H1 (cell line): ENCODE data around the gene GCAT. TPM values are rescaled to one million over a fixed set of nuclear protein-coding genes. Genes with fewer than 3 reads are reported as not detected.

Experiments
- CTCF ChIA-PET: fragments of 300-600 bp; sonication (Branson Sonifier 250); formaldehyde crosslinking; loops from one replicate; lab custom pipeline; 2021; ENCODE audit not compliant: partially characterized antibody; lab: Charles Lee
- POLR2A ChIA-PET: fragments of 300-600 bp; sonication (Branson Sonifier 250); formaldehyde crosslinking; loops from one replicate; lab custom pipeline; 2021; ENCODE audit warnings: inconsistent platforms; ENCODE audit not compliant: partially characterized antibody; lab: Charles Lee
- DNase-seq, 2 experiments: peaks; one replicate each; pipeline versions ENCODE4 v3.0.0 to v3.0.0-alpha.2; 2010 to 2022; ENCODE audit warnings: low spot score in 2 of 2, low read depth in 1 of 2, mixed read lengths in 1 of 2
- FAIRE-seq: peaks from 2 replicates; lab custom pipeline; 2011; peaks lifted over from hg19 to GRCh38; lab: Jason Lieb, UNC
- H2AFZ ChIP-seq: 2 replicates; pipeline ENCODE4 v1.8.1; 2012; ENCODE audit warnings: low read length, inconsistent platforms
- H2AK5ac ChIP-seq: 2 replicates; pipeline ENCODE4 v1.6.1; 2013; ENCODE audit warnings: low read depth, low read length
- H2BK120ac ChIP-seq: replicated peaks from 2 replicates; pipeline ENCODE3; 2013; ENCODE audit warnings: low read depth, low read length, inconsistent platforms
- H2BK12ac ChIP-seq: 2 replicates; pipeline ENCODE4 v1.6.1; 2013; ENCODE audit warnings: low read depth, low read length
- H2BK15ac ChIP-seq: 2 replicates; pipeline ENCODE4 v1.6.1; 2013; ENCODE audit warnings: low read length
- H2BK20ac ChIP-seq: 2 replicates; pipeline ENCODE4 v1.6.1; 2013; ENCODE audit warnings: low read length
- H2BK5ac ChIP-seq: 2 replicates; pipeline ENCODE4 v1.6.1; 2013; ENCODE audit warnings: low read depth, low read length
- H3K14ac ChIP-seq: 2 replicates; pipeline ENCODE4 v1.6.1; 2013; ENCODE audit warnings: inconsistent platforms; ENCODE audit not compliant: insufficient read length
- H3K18ac ChIP-seq: 2 replicates; pipeline ENCODE4 v1.6.1; 2013; ENCODE audit warnings: low read length; ENCODE audit errors: extremely low read depth
- H3K23ac ChIP-seq: 2 replicates; pipeline ENCODE4 v1.6.1; 2013; ENCODE audit warnings: inconsistent platforms; ENCODE audit not compliant: insufficient read length
- H3K23me2 ChIP-seq: 2 replicates; pipeline ENCODE4 v1.6.1; 2013; ENCODE audit warnings: low read depth, low read length
- H3K27ac ChIP-seq: 2 replicates; pipeline ENCODE4 v1.6.1; 2011; ENCODE audit warnings: low read depth, low read length, inconsistent platforms
- H3K27me3 ChIP-seq, 4 experiments: replicated peaks in 1 of 4; 1 replicate in 1 of 4; 2 replicates in 3 of 4; pipeline versions ENCODE4 v1.6.1 to v1.8.1; 2011 to 2013; ENCODE audit warnings: low read length in 3 of 4, mild to moderate bottlenecking in 3 of 4, inconsistent platforms in 2 of 4, mixed read lengths in 2 of 4, moderate library complexity in 1 of 4; ENCODE audit not compliant: control insufficient read depth in 3 of 4, insufficient read depth in 3 of 4; ENCODE audit errors: extremely low read depth in 1 of 4
- H3K36me3 ChIP-seq, 4 experiments: 2 replicates each; pipeline versions ENCODE4 v1.6.1 to v1.8.1; 2011 to 2013; ENCODE audit warnings: mild to moderate bottlenecking in 4 of 4, low read length in 3 of 4, moderate library complexity in 2 of 4, control low read depth in 1 of 4, inconsistent platforms in 1 of 4; ENCODE audit not compliant: insufficient read depth in 4 of 4, control insufficient read depth in 2 of 4
- H3K4ac ChIP-seq: replicated peaks from 2 replicates; pipeline ENCODE3; 2013; ENCODE audit warnings: low read length, low read depth, mixed read lengths, inconsistent platforms; ENCODE audit not compliant: insufficient read length
- H3K4me1 ChIP-seq, 4 experiments: replicated peaks in 1 of 4; 1 replicate in 1 of 4; 2 replicates in 3 of 4; pipeline versions ENCODE4 v1.6.1 to v1.8.1; 2011 to 2013; ENCODE audit warnings: low read length in 3 of 4, inconsistent platforms in 2 of 4, mixed read lengths in 1 of 4; ENCODE audit not compliant: insufficient read depth in 4 of 4, control insufficient read depth in 3 of 4
- H3K4me2 ChIP-seq, 2 experiments: 2 replicates each; pipeline versions ENCODE4 v1.6.1 to v1.8.1; 2011 to 2013; ENCODE audit warnings: low read depth in 2 of 2, low read length in 2 of 2, control low read depth in 1 of 2, inconsistent platforms in 1 of 2, mild to moderate bottlenecking in 1 of 2; ENCODE audit not compliant: insufficient read depth in 1 of 2
- H3K4me3 ChIP-seq, 4 experiments: fragments of 200-600, 300-600 bp in 1 of 4; sonication (generic), shearing (Covaris generic), sonication (Bioruptor Twin) in 1 of 4; 2 replicates each; pipeline versions ENCODE4 v1.5.1 to v1.8.1; 2011 to 2016; ENCODE audit warnings: low read length in 4 of 4, low read depth in 3 of 4, control low read depth in 2 of 4, inconsistent platforms in 2 of 4, mild to moderate bottlenecking in 2 of 4, mixed read lengths in 1 of 4, moderate library complexity in 1 of 4; ENCODE audit not compliant: insufficient read depth in 2 of 4; ENCODE audit errors: extremely low read depth in 1 of 4
- H3K56ac ChIP-seq: replicated peaks from 2 replicates; pipeline ENCODE3; 2013; ENCODE audit warnings: low read depth, mild to moderate bottlenecking, mixed read lengths, low read length, inconsistent platforms; ENCODE audit not compliant: insufficient read length
- H3K79me1 ChIP-seq: 2 replicates; pipeline ENCODE4 v1.6.1; 2013; ENCODE audit warnings: low read depth, low read length, control low read depth
- H3K79me2 ChIP-seq, 2 experiments: 2 replicates each; pipeline versions ENCODE4 v1.6.1 to v1.8.1; 2012 to 2013; ENCODE audit warnings: low read length in 2 of 2, mild to moderate bottlenecking in 2 of 2, inconsistent platforms in 1 of 2; ENCODE audit not compliant: insufficient read depth in 2 of 2, control insufficient read depth in 1 of 2
- H3K9ac ChIP-seq, 4 experiments: replicated peaks in 1 of 4; 1 replicate in 1 of 4; 2 replicates in 3 of 4; pipeline versions ENCODE4 v1.6.1 to v1.8.1; 2011 to 2013; ENCODE audit warnings: low read depth in 3 of 4, low read length in 3 of 4, control low read depth in 2 of 4, mild to moderate bottlenecking in 2 of 4, moderate library complexity in 2 of 4, inconsistent platforms in 1 of 4; ENCODE audit errors: extremely low read depth in 1 of 4
- H3K9me3 ChIP-seq, 2 experiments: 2 replicates each; pipeline versions ENCODE4 v1.6.1 to v1.8.1; 2012 to 2013; ENCODE audit warnings: mild to moderate bottlenecking in 2 of 2, moderate library complexity in 2 of 2, control low read depth in 1 of 2, inconsistent platforms in 1 of 2, low read depth in 1 of 2, low read length in 1 of 2, mixed read lengths in 1 of 2; ENCODE audit not compliant: insufficient read depth in 2 of 2
- H4K20me1 ChIP-seq, 2 experiments: replicated peaks in 1 of 2; 2 replicates each; pipeline versions ENCODE3 to v1.8.1; 2011 to 2013; ENCODE audit warnings: inconsistent platforms in 2 of 2, low read length in 2 of 2, mild to moderate bottlenecking in 1 of 2; ENCODE audit not compliant: insufficient read depth in 2 of 2, control insufficient read depth in 1 of 2
- H4K5ac ChIP-seq: 2 replicates; pipeline ENCODE4 v1.6.1; 2013; ENCODE audit warnings: low read length, low read depth, mixed read lengths, inconsistent platforms; ENCODE audit not compliant: insufficient read length
- H4K8ac ChIP-seq: 2 replicates; pipeline ENCODE4 v1.8.0; 2013; ENCODE audit warnings: mild to moderate bottlenecking, moderate library complexity, low read length, inconsistent platforms; ENCODE audit not compliant: insufficient read depth; ENCODE audit errors: extremely low read depth
- H4K91ac ChIP-seq: replicated peaks from 2 replicates; pipeline ENCODE3; 2013; ENCODE audit warnings: low read length, mixed read lengths, inconsistent platforms; ENCODE audit not compliant: insufficient read length
- EZH2 ChIP-seq: fragments of 200-600 bp; sonication (generic); IDR thresholded peaks from 2 replicates; pipeline ENCODE4 v1.7.1; 2012; ENCODE audit warnings: low read depth, mild to moderate bottlenecking, moderate library complexity, low read length, inconsistent platforms; ENCODE audit not compliant: severe bottlenecking
- NANOG ChIP-seq: IDR thresholded peaks from 2 replicates; pipeline ENCODE4 v1.6.1; 2011; ENCODE audit warnings: low read length, low read depth, mild to moderate bottlenecking, inconsistent platforms; ENCODE audit not compliant: insufficient read depth, poor library complexity, severe bottlenecking
- SP2 ChIP-seq: IDR thresholded peaks from 2 replicates; pipeline ENCODE4 v1.6.1; 2012; ENCODE audit warnings: mild to moderate bottlenecking, low read length, inconsistent platforms
- WGBS, 2 experiments: shearing (Covaris generic) in 1 of 2; methylation state at CpG; one replicate each; pipeline versions ENCODE4 v1.1.6 to v1.1.7; 2013 to 2015; ENCODE audit warnings: low lambda C conversion rate in 2 of 2, mixed read lengths in 2 of 2, inconsistent platforms in 1 of 2, low coverage in 1 of 2, missing lambda C conversion rate in 1 of 2; ENCODE audit not compliant: insufficient replicate concordance in 2 of 2, insufficient coverage in 1 of 2, insufficient read length in 1 of 2; ENCODE audit errors: extremely low coverage in 1 of 2, missing lambda C conversion rate in 1 of 2; 5-methylcytosine and 5-hydroxymethylcytosine counted together
- polyA plus RNA-seq, 7 experiments: library from polyadenylated mRNA; depleted of rRNA in 3 of 7; stranded (reverse) in 5 of 7; unstranded in 2 of 7; fragments of >200 nt in 5 of 7; fragments of 200-250 nt in 2 of 7; gene quantifications; 1 replicate in 5 of 7; 2 replicates in 1 of 7; 4 replicates in 1 of 7; pipeline versions ENCODE4 v1.2.1 to v1.2.3, GENCODE V29; 2011 to 2013; ENCODE audit warnings: missing spikeins in 2 of 7, mixed read lengths in 2 of 7
- total RNA-seq: library from RNA; stranded (reverse); fragmentation: NEBNext Ultra II Directional; extraction: Animal tissue kit (Norgen Biotek cat#: 25700); gene quantifications from 2 replicates; pipeline ENCODE4 v1.2.1, GENCODE V29; 2021

GCAT gene
- total and polyA plus RNA-seq, 2 of the 8 experiments (the other 6 are each of a cell fraction or from before 2014, with no cell fraction given): 24.3 to 47.5 TPM

- Histone ChIP-seq H3K23ac (no peak overlapping the region), H3K14ac (no peak overlapping the region), H2BK5ac (no peak overlapping the region), H4K8ac (no peak overlapping the region), H3K18ac (no peak overlapping the region), H3K56ac (no peak overlapping the region), H3K4me3 (no peak overlapping the region), H3K36me3 (peaks cover 0 to 11% (median 5%) of the 10 kb centered on the region in 4 experiments; a peak in 5 of 8 replicates), H4K20me1 (peaks cover 4 to 6% of the 10 kb centered on the region in 2 experiments), H3K27me3 (peaks cover 0 to 11% (median 10%) of the 10 kb centered on the region in 4 experiments; a peak in 6 of 7 replicates), H2AFZ (no peak overlapping the region), H3K27ac (no peak overlapping the region), H2BK15ac (no peak overlapping the region), H2BK12ac (no peak overlapping the region), H3K4ac (no peak overlapping the region), H2AK5ac (no peak overlapping the region), H3K4me2 (no peak overlapping the region), H2BK120ac (no peak overlapping the region), H3K23me2 (peaks cover 4% of the 10 kb centered on the region; the same call in 1 of the 2 replicates), H3K9ac (no peak overlapping the region), H4K91ac (no peak overlapping the region), H2BK20ac (no peak overlapping the region), H3K9me3 (no peaks in the 10 kb centered on the region), H3K4me1 (peaks cover 0 to 3% (median 2%) of the 10 kb centered on the region in 4 experiments; a peak in 3 of 7 replicates), H4K5ac (no peak overlapping the region), H3K79me1 (no peaks in the 10 kb centered on the region), H3K79me2 (peaks cover 0 to 4% of the 10 kb centered on the region in 2 experiments; a peak in 1 of 4 replicates)
- no peak for FAIRE-seq
- POLR2A ChIA-PET: interaction anchor here (1.4 to 1.6 kb wide), 2 partner anchors 9 to 74 kb away, joined by 4 read pairs; a partner anchor contains a TSS
- TF ChIP-seq EZH2: no peak
- no peak for TF ChIP-seq SP2
- no peak for TF ChIP-seq NANOG
- WGBS, 2 experiments: 91% methylated on average over 27 of the region's 27 CpGs; no CpG with 5 or more reads in 1 of the 2 experiments
- DNase-seq: no peak
- CTCF ChIA-PET: interaction anchor here (0.6 to 7.7 kb wide), 4 partner anchors 10 to 246 kb away, joined by 3 to 80 read pairs (median 4); no protein-coding TSS in a partner anchor
Observed at GRCh38 chr22:37812869-37813678, 5.3 kb downstream of the GCAT start.
